CD4-positive, alpha-beta T cell treated with Interleukin-17A for 4 hours (primary cell): Measurements from ENCODE around the gene BRD3.
"Not testable (repeated sequence)": the region's sequence is repeated elsewhere in the genome, so short reads cannot be mapped to it uniquely, and the experiment has no call there.

Source experiments
- DNase-seq: peaks from one replicate; pipeline ENCODE4 v3.0.0-alpha.2; 2020; ENCODE audit warnings: mixed read lengths

The BRD3 gene

GRCh38 chr9:133991214-133991921, 76.5 kb downstream of the BRD3 start:
- peak; percentile 15 for DNase-seq

- DNase-seq: no peak
Observed at GRCh38 chr9:133990366-133991213, 77.2 kb downstream of the BRD3 start.

GRCh38 chr9:133989625-133990365, 78.0 kb downstream of the BRD3 start:
- DNase-seq: no peak

GRCh38 chr9:133988771-133989170, 79.1 kb downstream of the BRD3 start:
- not testable (repeated sequence) for DNase-seq

GRCh38 chr9:133987946-133988665, 79.7 kb downstream of the BRD3 start:
- DNase-seq: no peak

GRCh38 chr9:133987446-133987788, 80.4 kb downstream of the BRD3 start:
- DNase-seq: no peak

- no peak for DNase-seq
Observed at GRCh38 chr9:133986774-133987445, 80.9 kb downstream of the BRD3 start.

GRCh38 chr9:133986061-133986460, 81.8 kb downstream of the BRD3 start:
- DNase-seq: no peak

GRCh38 chr9:133982971-133983720, 84.7 kb downstream of the BRD3 start:
- DNase-seq: no peak

- no peak for DNase-seq
Observed at GRCh38 chr9:133981958-133982681, 85.7 kb downstream of the BRD3 start.

GRCh38 chr9:133981589-133981957, 86.3 kb downstream of the BRD3 start:
- DNase-seq: no peak

- no peak for DNase-seq
Observed at GRCh38 chr9:133980864-133981588, 86.8 kb downstream of the BRD3 start.
